GM12892 (cell line): ENCODE data around the gene PCNX2.

Experiments used
- POLR2A ChIP-seq: IDR thresholded peaks from 2 replicates; pipeline ENCODE4 v1.6.1; 2011; ENCODE audit warnings: low read depth, low read length, control low read depth
- POLR2AphosphoS5 ChIP-seq: IDR thresholded peaks from 2 replicates; pipeline ENCODE4 v1.6.1; 2011; ENCODE audit warnings: low read depth, low read length, control low read depth

- TF ChIP-seq POLR2A (no peak), POLR2AphosphoS5 (no peak)
These were observed 255.0 kb downstream of the PCNX2 start for GRCh38 chr1:233040494-233040893.
